ENCODE results near the gene SRRM1.

GRCh38 chr1:24713176-24713575 lies 70.1 kb downstream of the SRRM1 start:
- TF ChIP-seq CTCF (IDR thresholded peaks at IDR 0.05 in 4 of 5, conservative IDR thresholded peaks at IDR 0.05 in 1 of 5) = no peak
- no peak for TF ChIP-seq POLR2A (IDR thresholded peaks at IDR 0.05)
